A549 treated with DMSO at 1 μM for 4 hours (cell line): Measurements from ENCODE around the gene TLL1. TPM values are rescaled to one million over a fixed set of nuclear protein-coding genes. Genes with fewer than 3 reads are reported as not detected.

Experiments
- total RNA-seq: library from RNA; stranded (reverse); fragments of 200-300 nt; extraction: Qiagen RNA extraction; gene quantifications from 5 replicates; pipeline ENCODE4 v1.2.3, GENCODE V29; 2022; ENCODE audit warnings: low read depth

The TLL1 gene
- total RNA-seq, result 0.06 to 0.14 TPM (median 0.12 TPM) in 5 replicates

DNA sequence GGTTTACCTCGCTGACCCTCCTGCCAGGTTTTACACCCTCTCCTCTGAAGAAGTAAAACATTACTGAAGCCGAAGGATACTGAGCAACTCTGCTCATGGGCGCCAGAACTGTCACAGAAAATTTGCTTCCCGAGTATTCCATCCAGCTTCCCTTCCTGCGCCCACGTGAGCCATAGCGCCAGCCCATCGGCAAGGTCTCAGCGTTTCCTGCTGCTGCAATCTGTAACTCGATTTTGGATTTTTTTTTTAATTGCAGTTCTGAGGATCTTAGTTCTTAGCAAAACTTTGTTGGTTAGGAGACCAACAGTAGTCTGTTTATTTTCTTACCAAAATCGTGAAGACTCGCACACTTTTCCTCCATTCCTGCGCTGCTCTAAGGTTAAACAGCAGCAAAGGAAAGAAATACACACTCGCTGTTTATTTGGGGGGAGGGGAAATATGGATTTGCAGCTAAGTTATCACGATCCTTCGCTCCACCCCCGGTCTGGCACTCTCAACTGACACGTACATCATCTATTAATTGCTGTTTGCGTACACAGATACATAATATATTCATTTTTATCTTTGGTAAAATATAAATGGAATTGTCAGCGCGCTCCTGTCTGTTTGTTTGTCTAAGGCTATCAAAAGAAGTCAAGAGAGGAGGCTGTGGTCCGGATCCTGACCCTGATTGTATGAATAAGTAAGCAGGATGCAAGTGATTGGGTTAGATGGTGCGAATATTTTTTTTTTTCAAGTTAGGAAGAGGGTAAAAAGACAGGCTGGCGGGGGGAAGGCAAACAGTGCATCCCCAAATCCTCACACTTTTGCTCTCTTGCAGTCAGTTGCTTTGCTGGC is at the start of gene TLL1:
TLL1 (plus strand) TSS at position 777 of the 837 bp plus-strand sequence. CDS start 668 bp downstream, outside the sequence.

